Fibroblast of upper back skin (primary cell): ENCODE measurements around the gene CTNND2.
"Not testable (repeated sequence)": the region's sequence is repeated elsewhere in the genome, so short reads cannot be mapped to it uniquely, and the experiment has no call there.

Experiments
- DNase-seq: peaks from one replicate; pipeline ENCODE4 v3.0.0-alpha.2; 2013

Gene CTNND2

GRCh38 chr5:11869203-11869602, 35.0 kb downstream of the CTNND2 start:
- no peak for DNase-seq

- no peak for DNase-seq
These were observed 40.3 kb downstream of the CTNND2 start for GRCh38 chr5:11863911-11864310.

GRCh38 chr5:11857391-11857790, 46.9 kb downstream of the CTNND2 start:
- DNase-seq: no peak

GRCh38 chr5:11854936-11855335, 49.3 kb downstream of the CTNND2 start:
- no peak for DNase-seq

GRCh38 chr5:11853796-11854195, 50.5 kb downstream of the CTNND2 start:
- DNase-seq: no peak

- no peak for DNase-seq
These were observed 51.1 kb downstream of the CTNND2 start for GRCh38 chr5:11853140-11853539.

- DNase-seq: no peak
These were observed 51.5 kb downstream of the CTNND2 start for GRCh38 chr5:11852717-11853087.

GRCh38 chr5:11851965-11852716, 52.1 kb downstream of the CTNND2 start:
- DNase-seq: no peak

- DNase-seq: no peak
These were observed 52.8 kb downstream of the CTNND2 start for GRCh38 chr5:11851416-11851815.

GRCh38 chr5:11828566-11828965, 75.7 kb downstream of the CTNND2 start:
- not testable (repeated sequence) for DNase-seq

- no peak for DNase-seq
These were observed 81.6 kb downstream of the CTNND2 start for GRCh38 chr5:11822598-11822997.

GRCh38 chr5:11815916-11816315, 88.3 kb downstream of the CTNND2 start:
- no peak for DNase-seq

- DNase-seq: no peak
These were observed 88.8 kb downstream of the CTNND2 start for GRCh38 chr5:11815481-11815880.

- no peak for DNase-seq
These were observed 89.9 kb downstream of the CTNND2 start for GRCh38 chr5:11814373-11814772.

- DNase-seq: no peak
These were observed 94.8 kb downstream of the CTNND2 start for GRCh38 chr5:11809407-11809806.

- no peak for DNase-seq
These were observed 100.8 kb downstream of the CTNND2 start for GRCh38 chr5:11803436-11803835.

GRCh38 chr5:11801061-11801460, 103.2 kb downstream of the CTNND2 start:
- DNase-seq: no peak

GRCh38 chr5:11797132-11797531, 107.1 kb downstream of the CTNND2 start:
- no peak for DNase-seq

GRCh38 chr5:11793396-11793795, 110.8 kb downstream of the CTNND2 start:
- no peak for DNase-seq

- no peak for DNase-seq
These were observed 111.6 kb downstream of the CTNND2 start for GRCh38 chr5:11792621-11793020.

- no peak for DNase-seq
These were observed 112.5 kb downstream of the CTNND2 start for GRCh38 chr5:11791792-11792191.

GRCh38 chr5:11790201-11790600, 114.0 kb downstream of the CTNND2 start:
- DNase-seq: no peak

- DNase-seq: no peak
These were observed 118.4 kb downstream of the CTNND2 start for GRCh38 chr5:11785771-11786352.

GRCh38 chr5:11780641-11781345, 123.5 kb downstream of the CTNND2 start:
- no peak for DNase-seq
